BJ (cell line): ENCODE measurements around the gene PIGS. TPM values are rescaled to one million over a fixed set of nuclear protein-coding genes. Genes with fewer than 3 reads are reported as not detected.

Experiments
- CTCF ChIA-PET: fragments of 350-600 bp; formaldehyde crosslinking; extraction: SDS; loops from one replicate; lab custom pipeline; 2021; ENCODE audit warnings: antibody characterized with exemption, inconsistent platforms; lab: Yijun Ruan, JAX
- POLR2A ChIA-PET: fragments of 300-600 bp; sonication (Branson Sonifier 250); formaldehyde crosslinking; extraction: SDS; loops from one replicate; lab custom pipeline; 2021; ENCODE audit warnings: antibody characterized with exemption; lab: Charles Lee
- DNase-seq: peaks from one replicate; pipeline ENCODE4 v3.0.0-alpha.2; 2011; ENCODE audit warnings: low read depth
- H3K27me3 ChIP-seq: 2 replicates; pipeline ENCODE4 v1.6.0; 2011; ENCODE audit warnings: low read length; ENCODE audit not compliant: control insufficient read depth, insufficient read depth
- H3K36me3 ChIP-seq: 2 replicates; pipeline ENCODE4 v1.5.1; 2011; ENCODE audit warnings: low read length; ENCODE audit not compliant: control insufficient read depth, insufficient read depth
- H3K4me3 ChIP-seq: 2 replicates; pipeline ENCODE4 v1.5.1; 2011; ENCODE audit warnings: low read depth, mild to moderate bottlenecking, control low read depth, low read length
- polyA plus RNA-seq: library from polyadenylated mRNA; depleted of rRNA; stranded (reverse); fragments of >200 nt; gene quantifications from 2 replicates; pipeline ENCODE4 v1.2.3, GENCODE V29; 2011
- TF ChIP-seq, protein P1 (sequence below): IDR thresholded peaks from 2 replicates; pipeline ENCODE4 v1.5.1; 2011; ENCODE audit warnings: low read depth, mild to moderate bottlenecking, control low read depth, inconsistent platforms, low read length, moderate library complexity; ENCODE audit not compliant: insufficient read depth

The PIGS gene
- polyA plus RNA-seq, 1 experiment, result 99.5 TPM

DNA sequence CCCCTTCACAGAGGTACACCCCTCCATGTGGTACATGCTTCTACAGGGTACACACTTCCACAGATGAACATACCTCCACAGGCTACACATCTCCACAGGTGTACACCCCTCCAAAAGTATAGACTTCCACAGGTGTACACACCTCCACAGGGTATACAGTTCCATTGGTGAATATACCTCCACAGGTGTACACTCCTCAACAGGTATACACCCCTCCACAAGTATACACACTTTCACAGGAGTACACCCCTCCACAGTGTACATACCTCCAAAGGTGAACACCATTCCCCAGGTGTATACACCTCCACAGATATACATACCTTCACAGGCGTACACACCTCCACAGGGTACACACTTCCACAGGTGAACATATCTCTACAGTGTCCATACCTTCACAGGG lies 55.8 kb downstream of the PIGS start:
- DNase-seq, result no peak
- ChIA-PET CTCF (no interaction called here), POLR2A (no interaction called here)
- H3K36me3 ChIP-seq, result no peaks in the 10 kb centered on the region
- TF ChIP-seq, protein P1, sequence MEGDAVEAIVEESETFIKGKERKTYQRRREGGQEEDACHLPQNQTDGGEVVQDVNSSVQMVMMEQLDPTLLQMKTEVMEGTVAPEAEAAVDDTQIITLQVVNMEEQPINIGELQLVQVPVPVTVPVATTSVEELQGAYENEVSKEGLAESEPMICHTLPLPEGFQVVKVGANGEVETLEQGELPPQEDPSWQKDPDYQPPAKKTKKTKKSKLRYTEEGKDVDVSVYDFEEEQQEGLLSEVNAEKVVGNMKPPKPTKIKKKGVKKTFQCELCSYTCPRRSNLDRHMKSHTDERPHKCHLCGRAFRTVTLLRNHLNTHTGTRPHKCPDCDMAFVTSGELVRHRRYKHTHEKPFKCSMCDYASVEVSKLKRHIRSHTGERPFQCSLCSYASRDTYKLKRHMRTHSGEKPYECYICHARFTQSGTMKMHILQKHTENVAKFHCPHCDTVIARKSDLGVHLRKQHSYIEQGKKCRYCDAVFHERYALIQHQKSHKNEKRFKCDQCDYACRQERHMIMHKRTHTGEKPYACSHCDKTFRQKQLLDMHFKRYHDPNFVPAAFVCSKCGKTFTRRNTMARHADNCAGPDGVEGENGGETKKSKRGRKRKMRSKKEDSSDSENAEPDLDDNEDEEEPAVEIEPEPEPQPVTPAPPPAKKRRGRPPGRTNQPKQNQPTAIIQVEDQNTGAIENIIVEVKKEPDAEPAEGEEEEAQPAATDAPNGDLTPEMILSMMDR, result no peak
- H3K27me3 ChIP-seq, result peaks cover 13% of the 10 kb centered on the region
- H3K4me3 ChIP-seq, result no peak overlapping the region

- Histone ChIP-seq H3K4me3 (no peak overlapping the region), H3K27me3 (peaks cover 20% of the 10 kb centered on the region), H3K36me3 (no peaks in the 10 kb centered on the region)
- DNase-seq, result no peak
- TF ChIP-seq, protein P1, result no peak
- ChIA-PET CTCF (no interaction called here), POLR2A (no interaction called here)
Measured at GRCh38 chr17:28514561-28515002, 56.7 kb downstream of the PIGS start.

GRCh38 chr17:28513476-28513875 lies 57.8 kb downstream of the PIGS start:
- Histone ChIP-seq H3K36me3 (no peaks in the 10 kb centered on the region), H3K4me3 (no peak overlapping the region), H3K27me3 (peaks cover 28% of the 10 kb centered on the region)
- no peak for DNase-seq
- TF ChIP-seq, protein P1, result no peak
- POLR2A ChIA-PET, result no interaction called here
- CTCF ChIA-PET, result no interaction called here

- TF ChIP-seq, protein P1, result no peak
- Histone ChIP-seq H3K27me3 (peaks cover 40% of the 10 kb centered on the region), H3K4me3 (no peak overlapping the region), H3K36me3 (no peaks in the 10 kb centered on the region)
- ChIA-PET CTCF (interaction anchor here (0.9 kb wide), 1 partner anchor 28 kb away, joined by 5 read pairs; no protein-coding TSS in a partner anchor), POLR2A (no interaction called here)
- no peak for DNase-seq
Measured at GRCh38 chr17:28511858-28512461, 59.4 kb downstream of the PIGS start.

DNA sequence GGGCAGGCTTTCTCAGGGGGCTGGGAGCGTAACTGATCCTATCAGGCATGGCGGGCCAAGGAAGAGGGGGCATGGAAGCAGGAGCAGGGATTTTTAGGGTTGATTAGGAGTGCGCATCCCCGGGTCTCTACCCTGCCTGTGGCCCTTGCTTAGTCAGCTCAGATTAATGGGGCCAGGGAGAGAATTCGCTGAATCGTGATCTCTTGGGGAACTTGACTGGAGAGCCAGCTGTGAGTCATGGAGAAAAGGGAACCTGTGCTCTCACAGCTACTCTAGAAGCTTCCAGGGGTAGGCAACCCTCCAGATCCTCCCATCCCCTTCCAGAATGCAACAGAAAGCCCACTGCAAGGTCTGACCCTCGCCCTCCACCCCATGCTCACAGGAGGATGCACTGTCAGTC lies 61.5 kb downstream of the PIGS start:
- ChIA-PET POLR2A (no interaction called here), CTCF (no interaction called here)
- no peak for DNase-seq
- Histone ChIP-seq H3K4me3 (no peak overlapping the region), H3K27me3 (peaks cover 53% of the 10 kb centered on the region), H3K36me3 (no peaks in the 10 kb centered on the region)
- TF ChIP-seq, protein P1, result no peak
